PC-9 (cell line): ENCODE data around the gene CST4.

Source experiments
- EZH2 ChIP-seq: fragments of 200-600 bp; sonication (generic); IDR thresholded peaks from 2 replicates; pipeline ENCODE4 v1.8.0; 2017; ENCODE audit warnings: antibody characterized with exemption, low read depth
- TF ChIP-seq, protein P1 (sequence below): fragments of 200-600 bp; sonication (generic); conservative IDR thresholded peaks from 2 replicates; pipeline ENCODE4 v1.6.1; 2017; ENCODE audit warnings: mixed run types, antibody characterized with exemption, mild to moderate bottlenecking, moderate library complexity

DNA sequence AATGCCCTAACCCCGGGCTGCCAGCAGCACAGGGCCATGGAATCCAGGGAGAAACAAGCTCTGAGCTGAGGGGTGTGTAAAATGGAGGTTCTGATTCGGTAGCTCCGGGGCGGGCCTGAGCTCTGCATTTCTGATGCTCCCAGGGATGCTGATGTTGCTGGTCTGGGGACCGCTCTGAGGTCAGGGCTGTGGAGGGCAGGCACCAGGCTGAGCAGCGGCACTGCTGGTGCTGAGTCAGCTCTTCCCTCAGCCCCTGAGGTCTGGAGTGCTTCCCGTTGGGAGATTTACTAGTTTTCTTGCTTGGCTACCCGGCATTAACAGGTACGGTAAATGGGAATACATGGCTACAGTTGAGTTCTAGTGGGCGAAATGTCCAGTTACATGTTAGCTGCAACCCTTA, 32.5 kb downstream of the CST4 start:
- TF ChIP-seq, protein P1, sequence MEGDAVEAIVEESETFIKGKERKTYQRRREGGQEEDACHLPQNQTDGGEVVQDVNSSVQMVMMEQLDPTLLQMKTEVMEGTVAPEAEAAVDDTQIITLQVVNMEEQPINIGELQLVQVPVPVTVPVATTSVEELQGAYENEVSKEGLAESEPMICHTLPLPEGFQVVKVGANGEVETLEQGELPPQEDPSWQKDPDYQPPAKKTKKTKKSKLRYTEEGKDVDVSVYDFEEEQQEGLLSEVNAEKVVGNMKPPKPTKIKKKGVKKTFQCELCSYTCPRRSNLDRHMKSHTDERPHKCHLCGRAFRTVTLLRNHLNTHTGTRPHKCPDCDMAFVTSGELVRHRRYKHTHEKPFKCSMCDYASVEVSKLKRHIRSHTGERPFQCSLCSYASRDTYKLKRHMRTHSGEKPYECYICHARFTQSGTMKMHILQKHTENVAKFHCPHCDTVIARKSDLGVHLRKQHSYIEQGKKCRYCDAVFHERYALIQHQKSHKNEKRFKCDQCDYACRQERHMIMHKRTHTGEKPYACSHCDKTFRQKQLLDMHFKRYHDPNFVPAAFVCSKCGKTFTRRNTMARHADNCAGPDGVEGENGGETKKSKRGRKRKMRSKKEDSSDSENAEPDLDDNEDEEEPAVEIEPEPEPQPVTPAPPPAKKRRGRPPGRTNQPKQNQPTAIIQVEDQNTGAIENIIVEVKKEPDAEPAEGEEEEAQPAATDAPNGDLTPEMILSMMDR, result no peak
- no peak for TF ChIP-seq EZH2
